ENCODE results near the gene C10orf90. TPM values are rescaled to one million over a fixed set of nuclear protein-coding genes. Genes with fewer than 3 reads are reported as not detected.

Gene C10orf90
- polyA plus RNA-seq, 3 donors, result not detected

- no peaks in the 10 kb centered on the region for H3K27me3 Mint-ChIP-seq (ENCODE audit: low read depth in 3 of 3)
- H3K9me3 ChIP-seq (replicated peaks in 1 of 2; ENCODE audit: control insufficient read depth in 1 of 2, insufficient read depth in 1 of 2, low read length in 2 of 2), result no peaks in the 10 kb centered on the region
- H3K4me3 ChIP-seq (replicated peaks in 1 of 3; ENCODE audit: low read depth in 2 of 3, low read length in 3 of 3), result no peak overlapping the region
- H3K9ac ChIP-seq (ENCODE audit: insufficient read depth, low read length, poor library complexity, severe bottlenecking), result no peak overlapping the region
- no peaks in the 10 kb centered on the region for H4K20me1 ChIP-seq (ENCODE audit: insufficient read depth, low read length)
- H3K79me2 ChIP-seq (ENCODE audit: insufficient read depth, low read length), result no peaks in the 10 kb centered on the region
- H3K4me1 ChIP-seq (ENCODE audit: control insufficient read depth in 1 of 2, insufficient read depth in 2 of 2, low read length in 2 of 2), result no peaks in the 10 kb centered on the region
- no peak overlapping the region for H3K27ac Mint-ChIP-seq
- intact Hi-C loops (cut with micrococcal nuclease), result no loop called here
- TF ChIP-seq, protein P1, sequence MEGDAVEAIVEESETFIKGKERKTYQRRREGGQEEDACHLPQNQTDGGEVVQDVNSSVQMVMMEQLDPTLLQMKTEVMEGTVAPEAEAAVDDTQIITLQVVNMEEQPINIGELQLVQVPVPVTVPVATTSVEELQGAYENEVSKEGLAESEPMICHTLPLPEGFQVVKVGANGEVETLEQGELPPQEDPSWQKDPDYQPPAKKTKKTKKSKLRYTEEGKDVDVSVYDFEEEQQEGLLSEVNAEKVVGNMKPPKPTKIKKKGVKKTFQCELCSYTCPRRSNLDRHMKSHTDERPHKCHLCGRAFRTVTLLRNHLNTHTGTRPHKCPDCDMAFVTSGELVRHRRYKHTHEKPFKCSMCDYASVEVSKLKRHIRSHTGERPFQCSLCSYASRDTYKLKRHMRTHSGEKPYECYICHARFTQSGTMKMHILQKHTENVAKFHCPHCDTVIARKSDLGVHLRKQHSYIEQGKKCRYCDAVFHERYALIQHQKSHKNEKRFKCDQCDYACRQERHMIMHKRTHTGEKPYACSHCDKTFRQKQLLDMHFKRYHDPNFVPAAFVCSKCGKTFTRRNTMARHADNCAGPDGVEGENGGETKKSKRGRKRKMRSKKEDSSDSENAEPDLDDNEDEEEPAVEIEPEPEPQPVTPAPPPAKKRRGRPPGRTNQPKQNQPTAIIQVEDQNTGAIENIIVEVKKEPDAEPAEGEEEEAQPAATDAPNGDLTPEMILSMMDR (IDR thresholded peaks at IDR 0.05), result no peak
- peaks cover 0 to 4% (median 0%) of the 10 kb centered on the region in 7 donors for H3K9me3 Mint-ChIP-seq
- H2AFZ ChIP-seq (ENCODE audit: insufficient read depth, low read depth, low read length, poor library complexity, severe bottlenecking), result no peak overlapping the region
- no peaks in the 10 kb centered on the region for H3K36me3 ChIP-seq (replicated peaks in 1 of 2; ENCODE audit: control insufficient read depth in 1 of 2, insufficient read depth in 2 of 2, low read length in 2 of 2)
- no peak overlapping the region for H3K4me2 ChIP-seq (replicated peaks; ENCODE audit: extremely low read depth, low read length, poor library complexity, severe bottlenecking)
- no peaks in the 10 kb centered on the region for H3K36me3 Mint-ChIP-seq
- no peak overlapping the region for H3K27ac ChIP-seq (ENCODE audit: low read depth in 1 of 2, low read length in 2 of 2)
- no peaks in the 10 kb centered on the region for H3K27me3 ChIP-seq (ENCODE audit: control insufficient read depth in 2 of 2, insufficient read depth in 2 of 2, low read length in 2 of 2)
- 80% methylated on average over 1 of the region's 2 CpGs for WGBS (ENCODE audit: insufficient coverage)
- H3K4me1 Mint-ChIP-seq, result no peaks in the 10 kb centered on the region
- no peak overlapping the region for H3K4me3 Mint-ChIP-seq
- no peak for DNase-seq
Observed at GRCh38 chr10:126654579-126654978, 15.9 kb downstream of the C10orf90 start.

- Histone ChIP-seq H3K27ac (ENCODE audit: low read depth in 1 of 2, low read length in 2 of 2) (no peak overlapping the region), H4K20me1 (ENCODE audit: insufficient read depth, low read length) (no peaks in the 10 kb centered on the region), H3K9ac (ENCODE audit: insufficient read depth, low read length, poor library complexity, severe bottlenecking) (no peak overlapping the region), H3K4me2 (replicated peaks; ENCODE audit: extremely low read depth, low read length, poor library complexity, severe bottlenecking) (no peak overlapping the region), H2AFZ (ENCODE audit: insufficient read depth, low read depth, low read length, poor library complexity, severe bottlenecking) (no peak overlapping the region), H3K4me1 (ENCODE audit: control insufficient read depth in 1 of 2, insufficient read depth in 2 of 2, low read length in 2 of 2) (no peaks in the 10 kb centered on the region), H3K9me3 (replicated peaks in 1 of 2; ENCODE audit: control insufficient read depth in 1 of 2, insufficient read depth in 1 of 2, low read length in 2 of 2) (no peaks in the 10 kb centered on the region), H3K4me3 (replicated peaks in 1 of 3; ENCODE audit: low read depth in 2 of 3, low read length in 3 of 3) (no peak overlapping the region), H3K79me2 (ENCODE audit: insufficient read depth, low read length) (no peaks in the 10 kb centered on the region), H3K27me3 (ENCODE audit: control insufficient read depth in 2 of 2, insufficient read depth in 2 of 2, low read length in 2 of 2) (no peaks in the 10 kb centered on the region), H3K36me3 (replicated peaks in 1 of 2; ENCODE audit: control insufficient read depth in 1 of 2, insufficient read depth in 2 of 2, low read length in 2 of 2) (no peaks in the 10 kb centered on the region)
- Mint-ChIP-seq H3K9me3 (peaks cover 0 to 2% (median 0%) of the 10 kb centered on the region in 7 donors), H3K27ac (no peak overlapping the region), H3K36me3 (no peaks in the 10 kb centered on the region), H3K4me1 (no peaks in the 10 kb centered on the region), H3K27me3 (ENCODE audit: low read depth in 3 of 3) (peaks cover 0 to 1% (median 1%) of the 10 kb centered on the region in 3 donors), H3K4me3 (no peak overlapping the region)
- TF ChIP-seq, protein P1 (IDR thresholded peaks at IDR 0.05), result no peak
- no peak for DNase-seq
- no CpG with 5 or more reads among the region's 3 CpGs for WGBS (ENCODE audit: insufficient coverage)
- intact Hi-C loops (cut with micrococcal nuclease), result no loop called here
Observed at GRCh38 chr10:126651467-126651866, 19.0 kb downstream of the C10orf90 start.
